KMS-11 (cell line): ENCODE results near the gene ANXA2.

Experiments
- H2AFZ ChIP-seq: fragments of 200-600 bp; sonication (generic); 2 replicates; pipeline ENCODE4 v1.6.1; 2016; ENCODE audit warnings: antibody characterized with exemption, mixed run types, low read depth
- H3K27ac ChIP-seq: fragments of 200-600 bp; sonication (generic); 2 replicates; pipeline ENCODE4 v1.6.1; 2016; ENCODE audit warnings: mild to moderate bottlenecking, mixed run types
- H3K27me3 ChIP-seq: fragments of 200-600 bp; sonication (generic); 2 replicates; pipeline ENCODE4 v1.6.1; 2017; ENCODE audit warnings: mild to moderate bottlenecking, low read depth, mixed run types, moderate library complexity; ENCODE audit not compliant: insufficient read depth
- H3K36me3 ChIP-seq: fragments of 200-600 bp; sonication (generic); 2 replicates; pipeline ENCODE4 v1.6.1; 2017; ENCODE audit warnings: mild to moderate bottlenecking, mixed run types; ENCODE audit not compliant: insufficient read depth
- H3K4me1 ChIP-seq: fragments of 200-600 bp; sonication (generic); 2 replicates; pipeline ENCODE4 v1.6.1; 2016; ENCODE audit warnings: mild to moderate bottlenecking, low read depth, mixed run types; ENCODE audit not compliant: poor library complexity, severe bottlenecking
- H3K4me2 ChIP-seq: fragments of 200-600 bp; sonication (generic); 2 replicates; pipeline ENCODE4 v1.7.0; 2016; ENCODE audit warnings: mild to moderate bottlenecking, mixed run types
- H3K4me3 ChIP-seq: fragments of 200-600 bp; sonication (generic); IDR thresholded peaks from 2 replicates; pipeline ENCODE4 v1.6.1; 2017; ENCODE audit warnings: low read depth, low read length, mixed read lengths; ENCODE audit not compliant: insufficient read depth
- H3K79me2 ChIP-seq: fragments of 200-600 bp; sonication (generic); 2 replicates; pipeline ENCODE4 v1.6.1; 2016; ENCODE audit warnings: low read depth, mixed run types; ENCODE audit not compliant: insufficient read depth
- H3K9ac ChIP-seq: fragments of 200-600 bp; sonication (generic); 2 replicates; pipeline ENCODE4 v1.6.1; 2016; ENCODE audit warnings: mild to moderate bottlenecking, mixed run types
- H4K20me1 ChIP-seq: fragments of 200-600 bp; sonication (generic); 2 replicates; pipeline ENCODE4 v1.6.1; 2016; ENCODE audit warnings: mild to moderate bottlenecking, mixed run types; ENCODE audit not compliant: insufficient read depth
- CTCF ChIP-seq: fragments of 200-600 bp; sonication (generic); conservative IDR thresholded peaks from 2 replicates; pipeline ENCODE4 v1.6.1; 2017; ENCODE audit warnings: low read depth, mild to moderate bottlenecking, antibody characterized with exemption, low read length, moderate library complexity, mixed read lengths

ANXA2 gene

GRCh38 chr15:60390231-60390630 lies 7.6 kb downstream of the ANXA2 start:
- H3K4me2 ChIP-seq = peak overlapping the region; percentile 94; the same call in 1 of the 2 replicates

GRCh38 chr15:60389261-60390077 lies 8.3 kb downstream of the ANXA2 start:
- H3K27me3 ChIP-seq = no peaks in the 10 kb centered on the region
- peaks cover 12% of the 10 kb centered on the region for H4K20me1 ChIP-seq
- no peak overlapping the region for H2AFZ ChIP-seq
- H3K79me2 ChIP-seq = peaks cover 93% of the 10 kb centered on the region
- peak overlapping the region; percentile 94 for H3K4me2 ChIP-seq
- peaks cover 63% of the 10 kb centered on the region for H3K4me1 ChIP-seq
- TF ChIP-seq CTCF = no peak
- H3K9ac ChIP-seq = peak overlapping the region; percentile 28; the same call in 1 of the 2 replicates
- H3K27ac ChIP-seq = peak overlapping the region; percentile 67
- H3K4me3 ChIP-seq = no peak overlapping the region
- H3K36me3 ChIP-seq = no peaks in the 10 kb centered on the region; the same call in 1 of the 2 replicates

More at GRCh38 chr15:60390231-60390630, 7.6 kb downstream of the ANXA2 start:
- Histone ChIP-seq H3K27ac (peak overlapping the region; percentile 67; the same call in 1 of the 2 replicates), H3K27me3 (no peaks in the 10 kb centered on the region), H3K36me3 (no peaks in the 10 kb centered on the region; the same call in 1 of the 2 replicates), H2AFZ (no peak overlapping the region), H3K4me3 (no peak overlapping the region), H3K9ac (no peak overlapping the region), H3K79me2 (peaks cover 93% of the 10 kb centered on the region), H4K20me1 (peaks cover 12% of the 10 kb centered on the region), H3K4me1 (peaks cover 69% of the 10 kb centered on the region)
- TF ChIP-seq CTCF = no peak

GRCh38 chr15:60387321-60387720 lies 10.5 kb downstream of the ANXA2 start:
- H2AFZ ChIP-seq = no peak overlapping the region
- peaks cover 43% of the 10 kb centered on the region for H3K4me1 ChIP-seq
- no peak for TF ChIP-seq CTCF
- H3K27me3 ChIP-seq = no peaks in the 10 kb centered on the region
- no peak overlapping the region for H3K9ac ChIP-seq
- H3K79me2 ChIP-seq = peaks cover 80% of the 10 kb centered on the region
- no peak overlapping the region for H3K27ac ChIP-seq
- H3K4me2 ChIP-seq = no peak overlapping the region
- H3K36me3 ChIP-seq = no peaks in the 10 kb centered on the region
- H4K20me1 ChIP-seq = peaks cover 12% of the 10 kb centered on the region
- H3K4me3 ChIP-seq = no peak overlapping the region

- Histone ChIP-seq H3K36me3 (no peaks in the 10 kb centered on the region), H3K4me2 (no peak overlapping the region), H3K27ac (no peak overlapping the region), H3K79me2 (peaks cover 73% of the 10 kb centered on the region), H2AFZ (no peak overlapping the region), H3K27me3 (no peaks in the 10 kb centered on the region), H4K20me1 (peaks cover 10% of the 10 kb centered on the region), H3K9ac (no peak overlapping the region), H3K4me3 (no peak overlapping the region), H3K4me1 (peaks cover 36% of the 10 kb centered on the region)
- no peak for TF ChIP-seq CTCF
Measured at GRCh38 chr15:60386615-60387014, 11.2 kb downstream of the ANXA2 start.
